ENCODE results near the gene DDX54.

Gene DDX54, protein sequence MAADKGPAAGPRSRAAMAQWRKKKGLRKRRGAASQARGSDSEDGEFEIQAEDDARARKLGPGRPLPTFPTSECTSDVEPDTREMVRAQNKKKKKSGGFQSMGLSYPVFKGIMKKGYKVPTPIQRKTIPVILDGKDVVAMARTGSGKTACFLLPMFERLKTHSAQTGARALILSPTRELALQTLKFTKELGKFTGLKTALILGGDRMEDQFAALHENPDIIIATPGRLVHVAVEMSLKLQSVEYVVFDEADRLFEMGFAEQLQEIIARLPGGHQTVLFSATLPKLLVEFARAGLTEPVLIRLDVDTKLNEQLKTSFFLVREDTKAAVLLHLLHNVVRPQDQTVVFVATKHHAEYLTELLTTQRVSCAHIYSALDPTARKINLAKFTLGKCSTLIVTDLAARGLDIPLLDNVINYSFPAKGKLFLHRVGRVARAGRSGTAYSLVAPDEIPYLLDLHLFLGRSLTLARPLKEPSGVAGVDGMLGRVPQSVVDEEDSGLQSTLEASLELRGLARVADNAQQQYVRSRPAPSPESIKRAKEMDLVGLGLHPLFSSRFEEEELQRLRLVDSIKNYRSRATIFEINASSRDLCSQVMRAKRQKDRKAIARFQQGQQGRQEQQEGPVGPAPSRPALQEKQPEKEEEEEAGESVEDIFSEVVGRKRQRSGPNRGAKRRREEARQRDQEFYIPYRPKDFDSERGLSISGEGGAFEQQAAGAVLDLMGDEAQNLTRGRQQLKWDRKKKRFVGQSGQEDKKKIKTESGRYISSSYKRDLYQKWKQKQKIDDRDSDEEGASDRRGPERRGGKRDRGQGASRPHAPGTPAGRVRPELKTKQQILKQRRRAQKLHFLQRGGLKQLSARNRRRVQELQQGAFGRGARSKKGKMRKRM

DNA sequence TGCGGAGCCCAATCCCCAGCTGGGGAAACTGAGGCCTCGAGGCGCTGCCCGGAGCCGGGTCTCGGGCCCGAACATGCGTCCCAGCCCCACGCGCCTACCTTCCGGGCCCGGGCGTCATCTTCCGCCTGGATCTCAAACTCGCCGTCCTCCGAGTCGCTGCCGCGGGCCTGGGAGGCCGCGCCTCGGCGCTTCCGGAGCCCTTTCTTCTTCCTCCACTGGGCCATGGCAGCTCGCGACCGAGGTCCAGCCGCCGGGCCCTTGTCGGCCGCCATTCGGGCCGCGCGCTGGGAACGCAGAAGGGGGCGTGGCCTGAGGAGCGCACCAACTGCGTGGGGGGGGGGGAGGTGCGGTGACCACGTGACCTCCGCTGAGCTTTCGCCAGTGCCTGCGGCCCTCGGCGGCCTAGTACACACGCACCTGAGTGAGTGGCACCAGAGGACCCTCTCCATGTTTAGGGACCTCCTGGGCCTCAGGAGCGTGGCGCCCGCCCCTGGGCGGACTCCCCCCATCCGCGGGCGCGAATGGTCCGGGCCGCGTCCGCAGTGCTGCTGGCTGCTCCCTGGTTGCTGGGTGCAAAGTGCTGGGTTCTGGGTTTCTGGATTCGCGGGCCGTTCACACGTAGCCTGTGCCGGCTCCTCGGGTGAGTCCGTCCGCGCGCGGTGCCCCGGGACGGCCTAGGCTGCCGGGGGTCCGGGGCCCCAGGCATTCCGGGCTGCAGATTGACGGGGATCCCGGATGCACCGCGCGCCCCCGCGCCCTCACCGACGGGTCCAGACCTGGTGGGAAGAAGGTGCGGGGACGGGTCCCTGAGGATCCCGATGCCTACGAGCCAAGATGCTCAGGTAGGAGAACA, at the start of gene DDX54, which contains the start of gene RITA1:
DDX54 (minus strand) TSS at position 299 of the 853 bp plus-strand sequence; CDS start at position 272, 27 bp downstream.
RITA1 (plus strand) TSS at position 542 of the 853 bp plus-strand sequence. CDS start 1,026 bp downstream, outside the sequence.
- H3K4me1 ChIP-seq (ENCODE audit: control insufficient read depth, insufficient read depth, low read length) = peaks cover 27% of the 10 kb centered on the region
- H3K9me3 ChIP-seq (ENCODE audit: control insufficient read depth in 2 of 2, low read length in 2 of 2) = no peaks in the 10 kb centered on the region
- H3K4me3 ChIP-seq (ENCODE audit: low read length in 2 of 2) = peak within 1 kb of the TSS; percentile 88 to 91
- peaks cover 5 to 9% of the 10 kb centered on the region in 2 donors for H3K36me3 ChIP-seq (ENCODE audit: control insufficient read depth in 2 of 2, insufficient read depth in 2 of 2, low read length in 2 of 2)
- peak within 1 kb of the TSS; percentile 90 for H3K27ac ChIP-seq (ENCODE audit: low read length)
- H3K9ac ChIP-seq (ENCODE audit: low read length in 2 of 2) = peak within 1 kb of the TSS; percentile 95 to 96
- no peaks in the 10 kb centered on the region for H3K27me3 ChIP-seq (ENCODE audit: control insufficient read depth in 1 of 2, insufficient read depth in 2 of 2, low read length in 2 of 2)

DNA sequence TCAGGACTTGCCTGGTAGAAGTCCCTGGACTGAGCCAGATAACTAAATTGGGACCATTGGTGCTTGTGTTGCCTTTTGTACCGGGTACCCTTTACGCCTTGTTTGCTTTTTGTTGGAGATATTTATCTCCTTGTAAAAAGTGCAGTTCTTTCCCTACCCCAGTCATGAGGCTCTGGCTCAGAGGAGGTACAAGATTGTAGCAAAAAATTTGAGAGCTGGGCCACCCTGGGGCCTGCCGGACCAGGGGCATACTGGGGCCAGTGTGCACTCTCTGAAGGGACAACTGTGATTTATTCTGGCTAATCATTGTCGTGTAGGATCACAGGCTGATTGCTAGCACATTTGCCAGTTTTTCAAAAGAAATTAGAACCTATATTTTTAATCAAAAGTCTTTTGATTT, 49.2 kb upstream of the DDX54 start:
- Histone ChIP-seq H3K4me1 (ENCODE audit: control insufficient read depth, insufficient read depth, low read length) (peaks cover 26% of the 10 kb centered on the region), H3K9ac (ENCODE audit: low read length in 2 of 2) (no peak overlapping the region), H3K4me3 (ENCODE audit: low read length in 2 of 2) (no peak overlapping the region), H3K36me3 (ENCODE audit: control insufficient read depth in 2 of 2, insufficient read depth in 2 of 2, low read length in 2 of 2) (peaks cover 34 to 42% of the 10 kb centered on the region in 2 donors), H3K27ac (ENCODE audit: low read length) (no peak overlapping the region), H3K27me3 (ENCODE audit: control insufficient read depth in 1 of 2, insufficient read depth in 2 of 2, low read length in 2 of 2) (no peaks in the 10 kb centered on the region), H3K9me3 (ENCODE audit: control insufficient read depth in 2 of 2, low read length in 2 of 2) (no peaks in the 10 kb centered on the region)

DNA sequence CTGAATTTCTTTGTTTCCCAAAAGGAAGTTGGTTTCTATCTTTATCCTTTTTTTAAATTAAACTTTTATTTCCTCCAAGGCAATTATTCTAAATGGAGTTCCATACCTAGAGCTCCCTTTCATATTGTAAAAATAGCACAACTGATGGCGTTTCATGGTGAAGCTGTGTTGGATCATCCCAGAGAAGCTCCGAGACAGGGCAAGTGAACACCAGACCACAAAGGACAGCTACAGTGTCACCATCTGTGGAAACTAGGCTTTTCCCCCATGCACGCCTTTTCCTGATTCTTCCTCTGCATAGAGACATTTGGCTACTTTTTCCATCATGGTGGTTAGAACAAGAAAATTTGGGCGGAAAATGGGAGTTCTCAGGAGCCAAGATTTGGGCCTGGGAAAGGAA, 48.7 kb upstream of the DDX54 start:
- H3K27me3 ChIP-seq (ENCODE audit: control insufficient read depth in 1 of 2, insufficient read depth in 2 of 2, low read length in 2 of 2) = no peaks in the 10 kb centered on the region
- no peak overlapping the region for H3K9ac ChIP-seq (ENCODE audit: low read length in 2 of 2)
- H3K4me1 ChIP-seq (ENCODE audit: control insufficient read depth, insufficient read depth, low read length) = peaks cover 28% of the 10 kb centered on the region
- H3K4me3 ChIP-seq (ENCODE audit: low read length in 2 of 2) = no peak overlapping the region
- H3K27ac ChIP-seq (ENCODE audit: low read length) = no peak overlapping the region
- no peaks in the 10 kb centered on the region for H3K9me3 ChIP-seq (ENCODE audit: control insufficient read depth in 2 of 2, low read length in 2 of 2)
- H3K36me3 ChIP-seq (ENCODE audit: control insufficient read depth in 2 of 2, insufficient read depth in 2 of 2, low read length in 2 of 2) = peaks cover 34 to 45% of the 10 kb centered on the region in 2 donors

DNA sequence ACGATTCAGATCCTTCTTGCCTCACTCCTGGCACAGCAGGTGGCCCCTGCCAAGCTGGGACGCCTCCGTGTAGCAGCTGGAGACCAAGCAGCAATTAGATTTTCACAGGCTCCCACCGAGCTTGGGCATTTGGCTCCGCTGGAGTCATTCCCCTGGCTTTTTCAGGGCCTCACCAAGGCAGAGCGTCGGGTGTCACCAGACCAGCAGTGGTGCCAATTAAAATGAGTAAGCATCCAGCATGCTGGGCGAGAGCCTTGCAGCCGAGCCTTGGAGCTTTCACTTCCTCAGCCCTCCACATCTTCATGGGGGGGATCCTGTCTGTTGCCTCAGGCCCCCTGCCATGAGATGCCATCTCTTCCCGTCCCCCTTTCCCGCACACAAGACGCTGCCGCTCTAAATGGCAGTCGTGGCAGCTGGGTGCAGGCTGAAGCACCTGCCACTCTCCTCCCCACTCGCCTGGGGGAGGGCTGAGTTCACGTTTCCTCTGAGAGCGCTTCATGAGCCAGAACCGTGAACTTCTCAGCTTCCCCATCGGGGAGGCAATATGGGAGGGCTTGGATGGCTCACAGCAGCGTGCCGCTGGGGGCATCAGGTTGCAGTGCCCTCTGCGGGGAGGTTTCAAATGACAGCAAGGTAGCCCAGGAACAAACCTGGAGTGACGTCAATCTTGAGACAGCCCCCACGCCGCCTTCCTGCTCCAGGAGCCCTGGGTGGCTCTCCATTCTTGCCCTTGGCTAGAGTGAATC, 47.7 kb upstream of the DDX54 start:
- no peak overlapping the region for H3K9ac ChIP-seq (ENCODE audit: low read length in 2 of 2)
- H3K27me3 ChIP-seq (ENCODE audit: control insufficient read depth in 1 of 2, insufficient read depth in 2 of 2, low read length in 2 of 2) = no peaks in the 10 kb centered on the region
- H3K9me3 ChIP-seq (ENCODE audit: control insufficient read depth in 2 of 2, low read length in 2 of 2) = no peaks in the 10 kb centered on the region
- H3K36me3 ChIP-seq (ENCODE audit: control insufficient read depth in 2 of 2, insufficient read depth in 2 of 2, low read length in 2 of 2) = peaks cover 34 to 53% of the 10 kb centered on the region in 2 donors
- H3K4me3 ChIP-seq (ENCODE audit: low read length in 2 of 2) = no peak overlapping the region
- H3K4me1 ChIP-seq (ENCODE audit: control insufficient read depth, insufficient read depth, low read length) = peaks cover 28% of the 10 kb centered on the region
- H3K27ac ChIP-seq (ENCODE audit: low read length) = no peak overlapping the region

DNA sequence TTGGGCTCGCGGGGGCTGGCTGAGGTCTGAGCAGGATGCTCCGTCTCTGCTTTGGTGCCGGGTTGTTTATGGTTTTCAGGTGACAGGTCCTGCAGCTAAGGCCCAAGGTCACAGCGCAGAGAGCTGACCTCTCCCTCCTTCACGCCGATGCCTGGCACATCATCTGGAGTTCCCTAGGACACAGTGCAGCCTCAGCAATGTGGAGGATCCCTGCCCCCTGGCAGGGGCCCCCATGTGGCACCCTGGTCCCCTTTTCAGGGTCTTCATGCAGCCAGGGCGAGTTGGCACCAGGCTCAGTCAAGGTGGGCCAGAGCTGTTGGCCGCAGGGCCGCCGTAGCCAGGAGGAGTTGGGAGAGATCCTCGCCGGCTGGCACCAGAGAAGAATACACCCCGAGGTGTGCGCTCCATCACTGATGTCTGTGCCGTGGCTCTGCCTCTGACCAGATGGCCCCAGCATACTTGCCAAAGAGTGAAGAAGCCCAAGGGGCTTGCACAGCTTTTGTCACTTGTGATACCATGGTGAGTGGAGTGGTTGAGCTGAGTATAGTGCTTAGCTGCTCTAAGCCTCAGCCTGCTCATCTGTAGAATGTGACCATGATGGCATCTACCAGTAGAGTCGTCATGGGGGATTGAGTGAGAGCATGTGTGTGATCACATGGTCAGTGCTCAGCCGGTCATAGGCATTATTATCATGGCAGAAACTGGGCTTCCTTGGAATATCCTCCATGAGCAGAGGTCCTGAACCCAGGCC, 47.0 kb upstream of the DDX54 start:
- Histone ChIP-seq H3K4me1 (ENCODE audit: control insufficient read depth, insufficient read depth, low read length) (peaks cover 25% of the 10 kb centered on the region), H3K27ac (ENCODE audit: low read length) (no peak overlapping the region), H3K9me3 (ENCODE audit: control insufficient read depth in 2 of 2, low read length in 2 of 2) (no peaks in the 10 kb centered on the region), H3K36me3 (ENCODE audit: control insufficient read depth in 2 of 2, insufficient read depth in 2 of 2, low read length in 2 of 2) (peaks cover 41 to 60% of the 10 kb centered on the region in 2 donors), H3K9ac (ENCODE audit: low read length in 2 of 2) (no peak overlapping the region), H3K27me3 (ENCODE audit: control insufficient read depth in 1 of 2, insufficient read depth in 2 of 2, low read length in 2 of 2) (no peaks in the 10 kb centered on the region), H3K4me3 (ENCODE audit: low read length in 2 of 2) (no peak overlapping the region)

DNA sequence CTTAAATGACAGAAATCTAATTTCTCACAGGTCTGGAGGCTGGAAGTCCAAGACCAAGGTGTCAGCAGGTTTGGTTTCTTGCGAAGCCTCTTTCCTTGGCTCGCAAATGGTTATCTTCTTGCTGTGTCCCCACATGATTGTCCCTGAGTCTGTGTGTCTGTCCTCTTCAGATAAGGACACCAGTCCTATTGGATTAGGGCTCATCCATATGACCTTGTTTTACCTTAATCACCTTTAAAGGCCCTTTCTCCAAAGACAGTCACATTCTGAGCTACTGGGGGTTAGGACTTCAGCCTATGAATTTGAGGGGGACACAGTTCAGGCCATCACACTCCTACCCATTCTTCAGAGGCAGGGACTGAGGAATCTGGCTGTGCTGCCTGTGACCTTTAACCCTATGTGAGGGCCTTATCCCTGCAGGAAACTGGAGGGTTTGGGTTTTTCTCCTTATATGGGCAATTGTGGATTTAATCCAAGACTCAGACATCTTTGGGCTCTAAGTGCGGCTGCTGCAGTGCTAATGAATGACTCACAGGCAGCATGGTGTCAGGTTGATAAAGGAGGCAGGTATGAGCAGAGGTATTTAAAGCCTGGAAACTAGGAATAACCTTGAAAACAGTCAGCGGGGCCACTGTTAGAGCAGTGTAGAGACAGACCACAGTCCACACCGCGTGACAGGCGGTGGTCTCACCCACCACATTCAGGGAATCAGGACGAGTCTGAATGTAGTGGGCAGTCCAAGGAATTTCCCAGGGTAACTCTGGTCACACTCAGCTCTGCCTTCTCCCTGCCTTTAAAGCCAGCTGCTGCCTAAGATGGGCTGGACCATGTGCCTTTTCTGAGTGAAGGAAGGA, 46.2 kb upstream of the DDX54 start:
- Histone ChIP-seq H3K4me1 (ENCODE audit: control insufficient read depth, insufficient read depth, low read length) (peaks cover 27% of the 10 kb centered on the region), H3K27me3 (ENCODE audit: control insufficient read depth in 1 of 2, insufficient read depth in 2 of 2, low read length in 2 of 2) (no peaks in the 10 kb centered on the region), H3K27ac (ENCODE audit: low read length) (no peak overlapping the region), H3K9ac (ENCODE audit: low read length in 2 of 2) (no peak overlapping the region), H3K4me3 (ENCODE audit: low read length in 2 of 2) (no peak overlapping the region), H3K9me3 (ENCODE audit: control insufficient read depth in 2 of 2, low read length in 2 of 2) (no peaks in the 10 kb centered on the region), H3K36me3 (ENCODE audit: control insufficient read depth in 2 of 2, insufficient read depth in 2 of 2, low read length in 2 of 2) (peaks cover 44 to 66% of the 10 kb centered on the region in 2 donors)

DNA sequence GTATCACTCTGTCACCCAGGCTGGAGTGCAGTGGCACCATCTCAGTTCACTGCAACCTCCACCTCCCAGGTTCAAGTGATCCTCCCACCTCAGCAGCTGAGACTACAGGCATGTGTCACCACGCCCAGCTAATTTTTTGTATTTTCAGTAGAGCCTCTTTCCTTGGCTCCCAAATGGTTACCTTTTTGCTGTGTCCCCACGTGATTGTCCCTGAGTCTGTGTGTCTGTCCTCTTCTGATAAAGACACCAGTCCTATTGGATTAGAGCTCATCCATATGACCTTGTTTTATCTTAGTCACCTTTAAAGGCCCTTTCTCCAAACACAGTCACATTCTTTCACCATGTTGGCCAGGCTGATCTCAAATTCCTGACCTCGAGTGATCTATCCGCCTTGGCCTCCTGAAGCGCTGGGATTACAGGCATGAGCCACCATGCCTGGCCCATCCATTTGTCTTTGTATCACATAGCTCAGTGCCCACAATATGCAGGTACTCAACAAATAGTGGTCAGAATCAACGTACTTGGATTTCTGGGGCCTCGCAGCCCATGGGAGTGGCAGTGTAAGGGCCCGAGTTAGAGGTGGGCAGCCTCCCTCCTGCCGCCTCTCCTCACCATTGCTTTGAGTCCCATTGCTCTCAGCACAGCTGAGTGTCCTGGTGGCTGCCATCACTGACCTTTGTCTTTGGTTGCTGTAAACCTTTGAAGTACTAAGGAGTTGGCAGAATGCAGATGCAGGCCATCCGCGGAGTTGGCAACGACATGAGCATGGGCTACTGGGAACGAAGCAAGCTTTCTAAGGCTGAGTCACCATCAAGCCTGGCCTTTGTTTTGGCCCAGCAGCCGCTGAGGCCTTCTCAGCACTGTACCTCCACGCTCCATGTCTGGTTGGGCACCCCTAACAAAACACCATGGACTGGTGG, 45.3 kb upstream of the DDX54 start:
- no peak overlapping the region for H3K27ac ChIP-seq (ENCODE audit: low read length)
- no peak overlapping the region for H3K4me3 ChIP-seq (ENCODE audit: low read length in 2 of 2)
- peaks cover 24% of the 10 kb centered on the region for H3K4me1 ChIP-seq (ENCODE audit: control insufficient read depth, insufficient read depth, low read length)
- no peaks in the 10 kb centered on the region for H3K9me3 ChIP-seq (ENCODE audit: control insufficient read depth in 2 of 2, low read length in 2 of 2)
- peaks cover 44 to 63% of the 10 kb centered on the region in 2 donors for H3K36me3 ChIP-seq (ENCODE audit: control insufficient read depth in 2 of 2, insufficient read depth in 2 of 2, low read length in 2 of 2)
- H3K9ac ChIP-seq (ENCODE audit: low read length in 2 of 2) = no peak overlapping the region
- no peaks in the 10 kb centered on the region for H3K27me3 ChIP-seq (ENCODE audit: control insufficient read depth in 1 of 2, insufficient read depth in 2 of 2, low read length in 2 of 2)

DNA sequence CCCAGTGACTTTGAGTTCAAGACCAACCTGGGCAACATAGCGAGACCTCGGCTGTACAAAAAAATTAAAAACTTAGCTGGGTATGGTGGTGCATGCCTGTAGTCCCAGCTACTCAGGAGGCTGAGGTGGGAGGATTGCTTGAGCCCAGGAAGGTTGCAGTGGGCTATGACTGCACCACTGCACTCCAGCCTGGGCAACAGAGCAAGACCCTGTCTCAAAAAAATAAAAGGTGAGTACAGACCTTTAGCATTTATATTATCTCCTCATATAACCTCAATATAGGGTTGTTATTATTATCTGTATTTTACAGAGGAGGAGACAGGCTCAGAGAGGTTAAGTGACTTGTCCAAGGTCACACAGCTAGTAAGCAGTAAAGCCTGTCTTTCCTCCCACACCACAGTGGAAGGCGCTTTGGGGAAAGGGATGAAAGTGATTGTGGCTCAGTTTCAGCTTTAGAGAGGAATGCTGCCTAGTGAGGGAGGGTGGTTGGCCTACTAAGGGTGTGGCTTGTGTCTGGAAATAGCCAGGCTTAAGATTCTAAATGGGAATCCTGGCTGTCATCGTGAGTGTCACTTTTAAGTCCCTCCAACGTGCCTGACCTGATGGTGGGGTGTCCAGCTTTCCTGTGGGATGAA, 43.2 kb upstream of the DDX54 start:
- Histone ChIP-seq H3K36me3 (ENCODE audit: control insufficient read depth in 2 of 2, insufficient read depth in 2 of 2, low read length in 2 of 2) (peaks cover 39 to 57% of the 10 kb centered on the region in 2 donors), H3K27me3 (ENCODE audit: control insufficient read depth in 1 of 2, insufficient read depth in 2 of 2, low read length in 2 of 2) (no peaks in the 10 kb centered on the region), H3K4me1 (ENCODE audit: control insufficient read depth, insufficient read depth, low read length) (peaks cover 30% of the 10 kb centered on the region), H3K27ac (ENCODE audit: low read length) (no peak overlapping the region), H3K9me3 (ENCODE audit: control insufficient read depth in 2 of 2, low read length in 2 of 2) (no peaks in the 10 kb centered on the region), H3K9ac (ENCODE audit: low read length in 2 of 2) (no peak overlapping the region), H3K4me3 (ENCODE audit: low read length in 2 of 2) (no peak overlapping the region)

All from stomach smooth muscle (tissue), 2 donors.